NCI-H2227 treated with DMSO at 0.1 percent for 48 hours (cell line): ENCODE data around the gene NUCKS1.

Source experiments
- DNase-seq: peaks from one replicate; lab custom pipeline; 2025; lab: John Stamatoyannopoulos, UW

NUCKS1 gene

GRCh38 chr1:205699416-205699815 is 50.6 kb downstream of the NUCKS1 start:
- no peak for DNase-seq

- DNase-seq, result no peak
These were observed 51.1 kb downstream of the NUCKS1 start for GRCh38 chr1:205698921-205699320.

- peak; percentile 56 for DNase-seq
These were observed 56.5 kb downstream of the NUCKS1 start for GRCh38 chr1:205693421-205693991.

- DNase-seq, result no peak
These were observed 57.6 kb downstream of the NUCKS1 start for GRCh38 chr1:205692423-205692822.

- DNase-seq, result no peak
These were observed 59.7 kb downstream of the NUCKS1 start for GRCh38 chr1:205690122-205690756.

GRCh38 chr1:205689479-205689878 is 60.5 kb downstream of the NUCKS1 start:
- no peak for DNase-seq

- no peak for DNase-seq
These were observed 61.6 kb downstream of the NUCKS1 start for GRCh38 chr1:205688171-205689080.

- no peak for DNase-seq
These were observed 62.7 kb downstream of the NUCKS1 start for GRCh38 chr1:205687242-205687641.

- DNase-seq, result no peak
These were observed 68.6 kb downstream of the NUCKS1 start for GRCh38 chr1:205681364-205681763.

GRCh38 chr1:205680073-205680851 is 69.7 kb downstream of the NUCKS1 start, which contains the start of gene SLC45A3:
TSS of gene SLC45A3 (minus strand) at chr1:205680509. CDS start at chr1:205664656, 15,853 bp downstream.
- peak; percentile 55 for DNase-seq

- DNase-seq, result no peak
These were observed 71.5 kb downstream of the NUCKS1 start for GRCh38 chr1:205678286-205679111.

- no peak for DNase-seq
These were observed 72.8 kb downstream of the NUCKS1 start for GRCh38 chr1:205677167-205677566.

GRCh38 chr1:205676597-205676996 is 73.4 kb downstream of the NUCKS1 start:
- no peak for DNase-seq

- DNase-seq, result no peak
These were observed 74.0 kb downstream of the NUCKS1 start for GRCh38 chr1:205676002-205676401.

GRCh38 chr1:205675247-205675646 is 74.7 kb downstream of the NUCKS1 start:
- no peak for DNase-seq

- no peak for DNase-seq
These were observed 77.0 kb downstream of the NUCKS1 start for GRCh38 chr1:205672970-205673369.

- DNase-seq, result no peak
These were observed 77.5 kb downstream of the NUCKS1 start for GRCh38 chr1:205672395-205672889.

- no peak for DNase-seq
These were observed 79.2 kb downstream of the NUCKS1 start for GRCh38 chr1:205670611-205671430.

- DNase-seq, result no peak
These were observed 79.9 kb downstream of the NUCKS1 start for GRCh38 chr1:205670150-205670446.
